OCI-LY3 (cell line): ENCODE data around the gene SLC26A8.

Source experiments
- CTCF ChIP-seq: fragments of 200-600, 300-600 bp; sonication (generic); IDR thresholded peaks from 2 replicates; pipeline ENCODE4 v1.5.1; 2014; ENCODE audit warnings: antibody characterized with exemption, low read length, low read depth
- EZH2phosphoT487 ChIP-seq: fragments of 200-600 bp; shearing (Covaris generic); IDR thresholded peaks from 2 replicates; pipeline ENCODE4 v1.6.1; 2018; ENCODE audit warnings: antibody characterized with exemption, mixed run types, low read depth

- no peak for TF ChIP-seq CTCF
- TF ChIP-seq EZH2phosphoT487 = no peak
These were observed 44.1 kb upstream of the SLC26A8 start for GRCh38 chr6:36068586-36068985.
